ENCODE measurements around the gene RNF40.
"Not testable (repeated sequence)": the region's sequence is repeated elsewhere in the genome, so short reads cannot be mapped to it uniquely, and the experiment has no call there.

RNF40 gene

DNA sequence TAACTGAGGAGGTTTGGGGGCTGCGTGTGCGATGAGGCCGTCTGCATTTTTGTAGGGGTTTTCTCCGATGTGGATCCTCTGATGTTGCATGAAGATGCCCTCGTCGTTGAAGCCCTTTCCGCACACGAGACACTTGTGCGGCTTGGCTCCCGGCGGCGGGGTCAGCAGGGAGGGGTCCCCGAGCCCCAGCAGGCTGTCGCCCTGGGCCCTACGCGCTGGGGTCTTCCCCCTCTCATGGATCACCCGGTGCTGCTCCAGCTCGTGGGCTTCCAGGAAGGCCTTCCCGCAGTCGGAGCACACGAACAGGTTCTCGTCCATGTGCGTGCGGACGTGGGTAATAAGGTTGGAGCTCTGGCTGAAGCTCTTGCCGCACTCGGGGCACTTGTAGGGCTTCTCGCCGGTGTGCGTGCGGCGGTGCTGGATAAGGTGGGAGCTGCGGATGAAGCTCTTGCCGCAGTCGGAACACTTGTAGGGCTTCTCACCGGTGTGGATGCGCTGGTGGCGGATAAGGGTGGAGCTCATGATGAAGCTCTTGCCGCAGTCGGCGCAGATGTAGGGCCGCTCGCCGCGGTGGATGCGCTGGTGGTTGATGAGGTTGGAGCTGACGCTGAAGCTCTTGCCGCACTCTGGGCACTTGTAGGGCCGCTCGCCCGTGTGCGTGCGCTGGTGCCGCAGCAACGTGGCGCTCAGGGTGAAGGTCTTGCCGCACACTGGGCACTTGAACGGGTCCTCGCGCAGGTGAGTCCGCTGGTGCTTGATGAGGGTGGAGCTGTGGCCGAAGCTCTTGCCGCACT, 20.6 kb downstream of the RNF40 start:
- DNase-seq (ENCODE audit: low read depth in 2 of 2): no peak

DNA sequence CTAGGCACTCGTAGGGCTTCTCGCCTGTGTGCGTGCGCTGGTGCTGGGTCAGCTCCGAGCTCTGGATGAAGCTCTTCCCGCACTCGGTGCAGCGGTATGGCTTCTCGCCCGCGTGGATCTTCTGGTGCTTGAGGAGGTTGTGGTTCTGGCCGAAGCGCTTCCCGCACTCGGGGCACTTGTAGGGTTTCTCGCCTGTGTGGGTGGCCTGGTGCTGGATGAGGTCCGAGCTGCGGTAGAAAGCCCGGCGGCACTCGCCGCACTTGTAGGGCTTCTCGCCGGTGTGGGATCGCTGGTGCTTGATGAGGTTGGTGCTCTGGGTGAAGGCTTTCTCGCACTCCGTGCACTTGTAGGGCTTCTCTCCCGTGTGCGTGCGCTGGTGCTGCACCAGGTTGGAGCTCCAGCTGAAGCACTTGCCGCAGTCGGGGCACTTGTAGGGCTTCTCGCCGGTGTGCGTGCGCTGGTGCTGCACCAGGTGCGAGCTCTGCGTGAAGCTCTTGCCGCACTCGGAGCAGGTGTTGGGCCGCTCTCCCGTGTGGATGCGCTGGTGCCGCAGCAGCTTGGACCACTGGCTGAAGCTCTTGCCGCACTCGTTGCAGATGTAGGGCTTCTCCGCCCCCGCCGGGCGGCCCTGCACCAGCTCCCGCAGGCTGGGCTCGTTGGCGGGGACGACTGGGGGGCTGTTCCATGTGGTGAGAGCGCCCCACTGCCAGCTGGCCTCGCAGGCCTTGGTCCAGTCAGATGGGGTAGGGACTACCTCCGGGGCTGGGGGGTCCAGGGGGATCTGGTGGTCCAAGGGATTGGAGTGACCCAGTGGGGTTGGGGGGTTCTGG, 21.4 kb downstream of the RNF40 start:
- no peak for DNase-seq (ENCODE audit: low read depth in 2 of 2)

DNA sequence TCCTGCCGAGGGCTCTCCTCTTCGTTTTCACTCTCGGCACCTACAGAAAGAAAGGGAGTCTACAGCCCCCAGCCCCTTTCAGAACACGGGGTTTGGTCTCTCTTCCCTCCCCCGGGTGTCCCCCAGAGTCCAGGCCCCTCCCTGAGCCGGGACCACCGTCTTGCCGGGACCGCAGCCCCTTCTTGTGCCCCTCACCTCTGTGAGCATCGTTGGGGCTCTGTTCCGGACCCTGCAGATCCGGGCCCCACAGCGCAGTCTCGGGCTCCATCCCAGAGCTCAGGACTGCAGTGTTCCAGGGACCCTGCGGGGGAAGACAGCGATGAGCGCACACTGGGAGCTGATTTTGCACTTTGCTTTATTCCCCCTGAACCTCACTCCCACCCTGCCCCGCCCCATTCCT, 22.1 kb downstream of the RNF40 start:
- DNase-seq (ENCODE audit: low read depth in 2 of 2): no peak

DNA sequence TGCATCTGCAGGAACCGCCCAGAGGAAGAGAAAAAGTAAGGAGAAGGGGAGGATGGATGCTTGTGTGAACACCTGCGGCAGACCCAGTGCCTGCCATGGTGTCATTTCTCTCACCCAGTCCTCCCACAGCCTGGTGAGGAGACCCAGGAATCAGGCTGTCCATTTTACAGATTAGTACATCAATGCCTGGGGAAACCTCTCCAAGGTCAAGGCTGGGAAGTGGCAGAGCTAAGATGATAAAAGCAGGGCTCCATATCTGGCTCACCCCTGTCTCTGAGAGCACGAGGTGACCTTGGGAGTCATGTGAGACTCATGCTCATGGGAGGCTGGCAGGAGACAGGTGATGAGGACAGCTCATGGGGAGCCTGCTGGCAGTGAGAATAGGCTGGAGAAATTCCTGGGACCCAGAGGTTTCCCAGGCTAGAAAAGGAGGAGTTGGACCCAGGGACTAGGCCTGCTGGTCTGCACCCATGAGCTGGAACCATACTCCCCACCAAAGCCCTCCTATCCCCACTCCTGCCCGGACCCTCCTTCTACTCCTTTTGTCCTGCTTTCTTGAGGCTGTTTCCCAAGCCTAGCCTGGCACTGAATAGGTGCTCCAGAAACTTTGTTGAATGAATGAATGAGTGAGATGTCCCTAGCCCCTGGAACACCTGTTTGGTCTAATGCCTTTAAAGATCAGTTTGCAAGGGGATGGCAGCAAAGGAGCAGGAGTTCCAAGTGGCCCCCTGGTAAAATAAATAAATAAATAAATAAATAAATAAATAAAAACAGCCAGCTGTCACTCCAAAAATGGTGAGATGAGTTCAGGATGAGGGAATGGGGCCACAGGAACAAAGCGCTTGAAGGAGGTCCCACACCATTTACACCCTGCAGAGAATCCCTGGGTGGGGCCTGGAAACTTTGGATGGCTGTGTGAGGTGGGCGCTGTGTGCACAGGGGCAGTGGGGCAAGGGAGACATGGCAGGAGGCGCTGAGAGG, 23.3 kb downstream of the RNF40 start:
- DNase-seq (ENCODE audit: low read depth in 2 of 2): no peak

DNA sequence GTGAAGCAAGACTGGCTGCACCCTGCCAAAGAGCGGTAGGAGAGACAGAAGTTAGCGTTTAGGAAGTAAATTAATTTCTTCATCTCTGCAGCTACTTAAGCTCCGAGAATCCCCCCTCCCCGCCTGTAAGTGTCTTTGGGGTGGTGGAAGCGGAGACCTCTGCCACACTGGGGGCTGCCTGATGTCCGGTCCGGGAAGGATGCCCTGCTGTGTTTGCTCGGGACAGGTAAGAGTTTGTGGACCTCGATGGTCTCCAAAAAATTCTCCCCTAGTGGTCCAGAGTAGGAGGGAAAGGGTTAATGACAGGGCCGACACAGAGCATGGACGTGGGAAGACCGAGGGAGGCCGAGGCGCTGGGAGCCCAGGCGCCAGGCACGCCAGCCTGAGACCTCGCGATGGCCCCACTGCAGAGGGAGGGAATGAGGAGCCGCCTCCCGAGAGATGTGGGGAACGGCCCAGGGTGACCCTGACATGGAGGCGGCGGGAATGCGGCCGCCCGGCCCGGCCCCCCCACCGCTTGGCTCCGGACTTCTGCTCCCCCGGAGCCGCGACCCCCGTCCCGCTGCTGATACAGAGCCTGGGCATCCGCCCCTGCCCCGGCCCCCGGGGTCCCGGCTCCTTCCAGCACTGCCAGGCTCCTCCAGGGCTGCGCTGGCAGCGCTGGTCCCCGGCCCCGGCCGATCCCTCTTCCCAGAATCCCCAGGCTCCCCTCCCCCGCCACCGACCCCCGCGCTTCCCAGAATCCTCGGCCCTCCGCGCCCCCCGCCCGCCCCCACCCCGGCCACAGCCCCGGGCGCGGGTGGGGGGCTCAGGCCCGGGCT, 24.2 kb downstream of the RNF40 start:
- no peak for DNase-seq (ENCODE audit: low read depth in 2 of 2)

DNA sequence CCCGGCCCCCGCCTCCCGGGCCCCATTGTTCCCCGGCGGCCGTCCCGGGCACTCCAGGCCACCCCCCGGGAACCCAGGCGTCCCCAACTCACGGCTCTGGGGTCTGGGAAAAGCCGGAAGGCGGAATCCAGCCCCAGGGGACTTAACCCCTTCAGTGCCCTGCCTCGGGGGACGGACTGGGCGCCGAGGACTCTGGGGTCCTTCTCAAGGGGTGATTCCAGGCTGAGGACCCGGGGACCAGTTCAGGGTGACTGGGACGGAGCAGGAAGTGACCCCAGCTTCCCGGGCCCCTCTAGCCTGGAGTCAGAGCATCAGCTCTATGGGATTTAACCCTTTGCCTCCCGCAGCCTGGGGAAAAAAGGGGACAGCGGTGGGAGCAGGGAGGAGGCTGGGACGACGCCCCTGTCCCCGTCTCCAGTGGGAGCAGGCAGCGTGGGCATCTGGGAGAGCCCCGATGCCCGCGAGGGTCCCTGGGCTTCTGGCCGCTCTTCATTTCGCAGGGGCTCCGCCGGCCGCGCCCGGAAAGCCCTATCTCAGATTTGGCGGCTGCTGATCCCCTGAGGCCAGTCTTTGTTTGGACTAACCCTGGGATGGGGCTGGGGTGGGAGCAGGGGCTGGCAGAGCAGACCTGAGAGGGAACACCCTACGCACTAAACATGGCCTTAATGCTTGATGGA, 25.0 kb downstream of the RNF40 start, which contains the start of gene ZNF629:
Gene ZNF629 (minus strand): TSS at position 270 of the 677 bp plus-strand sequence. CDS start 2,723 bp downstream, outside the sequence.
- no peak for DNase-seq (ENCODE audit: low read depth in 2 of 2)

DNA sequence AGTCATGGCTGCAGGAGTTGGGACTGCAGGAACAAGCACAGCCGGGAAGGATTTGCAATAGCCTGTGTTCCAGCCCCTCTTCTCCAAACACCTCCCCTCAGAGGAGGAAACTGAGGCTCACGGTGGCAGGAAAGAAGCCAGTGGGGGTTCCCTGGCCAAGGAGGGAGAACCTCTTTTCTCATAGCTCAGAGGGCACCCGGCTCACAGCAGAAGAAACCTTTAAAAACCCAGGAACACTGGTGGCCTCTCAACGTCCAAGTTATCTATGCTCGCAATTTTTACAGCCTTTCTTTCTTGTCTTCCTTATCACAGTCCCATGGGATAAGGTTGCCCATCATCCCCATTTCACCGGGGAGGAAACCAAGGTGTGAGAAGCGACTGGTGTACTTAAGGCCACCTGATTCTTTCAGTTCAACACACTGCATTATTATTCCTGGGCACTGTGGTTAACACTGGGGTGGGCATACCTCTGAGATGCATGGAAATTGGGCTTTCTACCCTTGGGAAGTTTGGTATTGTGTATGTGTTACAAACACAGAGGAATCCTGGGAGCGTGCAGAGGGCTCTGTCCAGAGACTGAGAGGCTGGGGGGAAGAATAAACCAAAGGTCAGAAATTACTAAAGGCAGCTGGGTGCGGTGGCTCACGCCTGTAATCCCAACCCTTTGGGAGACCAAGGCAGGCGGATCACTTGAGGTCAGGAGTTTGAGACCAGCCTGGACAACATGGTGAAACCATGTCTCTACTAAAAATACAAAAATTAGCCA, 25.7 kb downstream of the RNF40 start:
- DNase-seq (ENCODE audit: low read depth in 2 of 2): no peak

DNA sequence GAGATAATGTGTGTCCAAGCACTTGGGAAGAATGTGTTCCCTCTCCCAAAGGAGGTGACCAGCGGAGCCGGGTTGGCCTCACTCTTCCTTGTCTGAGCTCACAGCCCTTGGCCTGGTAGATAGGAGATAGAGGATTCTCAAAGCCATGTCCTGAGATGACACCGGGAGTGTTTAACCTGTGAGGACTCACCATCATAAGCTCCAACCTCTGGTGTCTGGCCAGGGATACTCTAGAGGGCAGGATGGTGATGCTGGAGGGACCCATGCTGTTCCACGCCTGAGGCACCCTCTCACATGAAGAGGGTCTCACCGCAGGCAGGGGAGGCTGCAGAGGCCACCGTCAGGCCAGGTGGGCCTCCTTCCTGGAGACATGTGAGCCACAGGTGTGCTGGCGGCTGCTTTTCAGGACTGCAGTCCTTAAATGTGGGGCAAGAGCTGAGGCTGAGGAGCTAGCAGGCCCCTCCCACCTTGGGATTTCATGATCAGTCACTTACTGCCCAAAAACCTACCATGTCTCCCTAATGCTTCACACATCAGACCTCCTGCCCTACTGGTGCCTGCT, 31.5 kb downstream of the RNF40 start:
- no peak for DNase-seq (ENCODE audit: low read depth in 2 of 2)

DNA sequence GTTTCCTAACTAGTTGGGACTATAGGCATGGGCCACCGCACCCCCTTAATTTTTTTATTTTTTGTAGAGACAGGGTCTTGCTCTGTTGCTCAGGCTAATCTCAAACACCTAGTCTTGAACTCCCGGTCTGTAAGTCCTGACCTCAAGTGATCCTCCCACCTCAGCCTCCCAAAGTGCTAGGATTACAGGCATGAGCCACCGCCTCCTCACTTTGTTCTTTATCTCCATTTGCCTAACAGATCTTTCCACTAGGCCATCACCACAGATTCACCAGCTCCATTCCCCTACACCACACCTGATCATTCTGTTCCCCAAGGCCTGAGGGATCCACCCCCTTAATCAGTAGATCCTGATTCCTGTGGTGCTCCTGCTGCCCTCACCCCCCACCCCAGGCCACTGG, 32.5 kb downstream of the RNF40 start:
- no peak for DNase-seq (ENCODE audit: low read depth in 2 of 2)

DNA sequence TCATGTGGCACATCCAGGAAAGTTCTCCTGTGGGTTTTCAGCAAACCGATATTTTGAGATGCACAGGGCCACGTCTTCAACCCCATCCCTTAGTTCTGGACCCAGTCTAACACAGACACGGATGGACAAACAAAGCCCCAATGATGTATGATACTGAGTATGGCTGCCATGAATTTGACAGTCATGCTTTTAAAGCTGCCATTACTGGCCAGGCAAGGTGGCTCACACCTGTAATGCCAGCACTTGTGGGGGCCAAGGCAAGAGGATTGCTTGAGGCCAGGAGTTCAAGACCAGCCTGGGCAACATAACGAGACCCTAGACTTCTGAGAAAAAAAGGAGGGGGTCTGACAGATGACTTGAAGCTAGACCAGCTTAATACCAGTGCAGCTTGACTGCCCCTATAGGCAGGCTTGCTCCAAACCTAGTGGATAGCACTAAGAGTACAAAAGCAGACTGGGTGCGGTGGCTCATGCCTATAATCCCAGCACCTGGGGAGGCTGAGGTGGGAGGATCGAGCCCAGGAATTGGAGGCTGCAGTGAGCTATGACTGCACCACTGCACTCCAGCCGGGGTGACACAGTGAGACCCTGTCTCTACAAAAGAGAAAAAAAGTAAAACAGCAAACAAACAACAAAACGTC, 35.7 kb downstream of the RNF40 start:
- no peak for DNase-seq (ENCODE audit: low read depth in 2 of 2)

DNA sequence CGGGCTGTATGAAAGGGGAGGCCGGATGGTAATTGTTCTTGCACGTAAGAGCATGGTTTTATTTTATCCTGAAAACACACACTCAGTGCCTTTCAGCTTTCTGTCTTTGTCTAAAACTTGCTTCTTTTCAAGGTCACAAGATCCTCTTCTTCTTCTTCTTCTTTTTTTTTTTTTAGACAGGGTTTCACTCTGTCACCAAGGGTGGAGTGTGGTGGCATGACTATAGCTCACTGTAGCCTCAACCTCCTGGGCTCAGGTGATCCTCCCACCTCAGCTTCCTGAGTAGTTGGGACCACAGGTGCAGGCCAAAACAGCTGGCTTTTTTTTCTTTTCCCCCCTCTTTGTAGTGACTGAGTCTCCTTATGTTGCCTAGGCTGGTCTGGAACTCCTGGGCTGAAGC, 40.8 kb downstream of the RNF40 start:
- DNase-seq (ENCODE audit: low read depth in 2 of 2): no peak

DNA sequence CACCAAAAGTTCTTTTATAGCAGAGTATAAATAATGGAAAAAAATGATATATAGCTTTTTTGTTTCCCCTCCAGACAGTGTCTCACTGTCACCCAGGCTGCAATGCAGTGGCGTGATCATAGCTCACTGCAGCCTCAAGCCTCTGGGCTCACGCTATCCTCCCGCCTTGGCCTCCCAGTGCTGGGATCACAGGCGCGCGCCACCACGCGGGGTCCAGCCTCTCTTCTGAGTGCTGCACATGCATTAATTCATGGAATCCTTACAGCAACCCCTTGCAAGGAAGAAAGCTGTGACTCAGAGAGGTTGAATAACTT, 42.9 kb downstream of the RNF40 start:
- no peak for DNase-seq (ENCODE audit: low read depth in 2 of 2)

DNA sequence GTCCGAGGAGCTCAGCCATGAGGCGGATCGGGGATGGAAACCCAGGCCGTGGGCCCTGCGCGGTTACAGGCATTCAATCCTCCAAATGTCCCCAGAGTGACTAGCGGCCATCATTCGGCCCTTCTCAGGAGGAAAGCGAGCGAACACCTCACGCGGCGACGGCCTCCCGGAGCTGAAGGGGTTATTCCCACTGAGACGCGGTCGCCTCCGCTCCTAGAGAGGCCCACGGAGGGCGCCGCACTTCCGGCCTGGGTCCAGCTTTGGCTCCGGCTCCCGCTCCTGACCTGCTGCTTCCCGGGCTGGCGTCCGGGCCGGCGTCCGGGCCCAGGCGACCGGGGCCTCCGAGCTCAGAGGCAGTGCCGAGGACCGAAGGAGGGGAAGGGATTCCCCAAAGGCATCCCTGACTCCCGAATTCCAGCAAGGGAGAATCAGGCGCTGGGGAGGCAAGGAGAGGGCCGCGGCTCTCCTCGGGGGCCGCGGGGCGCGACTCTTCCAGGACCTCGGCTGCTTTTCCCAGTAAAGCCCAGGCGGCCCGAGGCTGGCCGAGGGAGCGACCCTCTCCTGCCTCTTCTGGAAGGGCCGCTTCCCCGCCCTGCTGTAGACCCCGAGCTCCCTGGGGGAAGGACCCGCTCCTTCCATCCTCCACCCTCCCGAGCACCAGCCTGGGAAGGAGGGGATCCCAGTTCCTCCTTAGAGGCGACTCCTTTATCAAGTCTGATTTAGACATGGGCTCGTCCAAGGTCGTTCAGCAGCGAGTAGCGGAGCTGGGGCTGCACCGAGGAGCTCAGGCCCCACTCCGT, 43.4 kb downstream of the RNF40 start:
- no peak for DNase-seq (ENCODE audit: low read depth in 2 of 2)

DNA sequence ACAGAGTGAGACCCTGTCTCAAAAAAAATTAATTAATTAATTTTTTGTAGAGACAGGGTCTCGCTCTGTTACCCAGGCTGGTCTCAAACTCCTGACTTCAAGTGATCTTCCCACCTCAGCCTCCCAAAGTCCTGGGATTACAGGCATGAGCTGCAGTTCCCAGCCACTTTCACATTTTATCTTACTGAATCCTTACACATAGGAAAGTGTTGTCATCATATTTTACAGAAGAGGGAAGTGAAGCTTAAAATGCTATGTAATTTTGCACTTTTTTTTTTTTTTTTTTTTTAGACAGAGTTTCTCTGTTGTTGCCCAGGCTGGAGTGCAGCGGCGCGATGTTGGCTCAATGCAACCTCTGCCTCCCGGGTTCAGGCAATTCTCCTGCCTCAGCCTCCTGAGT, 46.0 kb downstream of the RNF40 start:
- no peak for DNase-seq (ENCODE audit: low read depth in 2 of 2)

DNA sequence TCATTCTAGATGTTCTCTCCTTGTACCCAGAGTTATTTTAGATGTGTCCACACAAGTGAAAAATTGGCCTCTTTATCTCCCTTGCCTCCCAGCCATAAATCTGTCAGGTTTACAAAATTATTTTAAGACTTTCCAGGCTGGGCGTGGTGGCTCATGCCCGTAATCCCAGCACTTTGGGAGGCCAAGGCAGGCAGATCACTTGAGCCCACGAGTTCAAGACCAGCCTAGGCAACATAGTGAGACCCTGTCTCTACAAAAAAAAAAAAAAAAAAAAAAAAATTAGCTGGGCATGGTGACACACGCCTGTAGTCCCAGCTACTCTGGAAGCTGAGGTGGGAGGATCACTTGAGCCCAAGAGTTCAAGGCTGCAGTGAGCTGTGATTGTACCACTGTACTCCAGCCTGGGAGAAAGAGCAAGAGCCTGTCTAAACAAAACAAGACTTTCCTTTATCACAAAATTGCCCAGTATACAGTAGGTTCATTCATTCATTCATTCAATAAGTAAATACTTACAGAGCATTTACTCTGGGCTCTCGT, 46.8 kb downstream of the RNF40 start:
- not testable (repeated sequence) for DNase-seq (ENCODE audit: low read depth in 2 of 2)

DNA sequence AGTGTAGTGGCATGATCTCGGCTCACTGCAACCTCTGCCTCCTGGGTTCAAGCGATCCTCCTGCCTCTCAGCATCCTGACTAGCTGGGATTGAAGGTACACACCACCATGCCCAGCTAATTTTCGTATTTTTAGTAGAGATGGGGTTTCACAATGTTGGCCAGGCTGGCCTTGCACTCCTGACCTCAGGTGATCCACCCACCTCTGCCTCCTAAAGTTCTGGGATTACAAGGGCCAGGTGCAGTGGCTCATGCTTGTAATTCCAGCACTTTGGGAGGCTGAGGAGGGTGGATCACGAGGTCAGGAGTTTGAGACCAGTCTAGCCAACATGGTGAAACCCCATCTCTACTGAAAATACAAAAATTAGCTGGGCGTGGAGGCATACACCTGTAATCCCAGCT, 47.6 kb downstream of the RNF40 start:
- not testable (repeated sequence) for DNase-seq (ENCODE audit: low read depth in 2 of 2)

DNA sequence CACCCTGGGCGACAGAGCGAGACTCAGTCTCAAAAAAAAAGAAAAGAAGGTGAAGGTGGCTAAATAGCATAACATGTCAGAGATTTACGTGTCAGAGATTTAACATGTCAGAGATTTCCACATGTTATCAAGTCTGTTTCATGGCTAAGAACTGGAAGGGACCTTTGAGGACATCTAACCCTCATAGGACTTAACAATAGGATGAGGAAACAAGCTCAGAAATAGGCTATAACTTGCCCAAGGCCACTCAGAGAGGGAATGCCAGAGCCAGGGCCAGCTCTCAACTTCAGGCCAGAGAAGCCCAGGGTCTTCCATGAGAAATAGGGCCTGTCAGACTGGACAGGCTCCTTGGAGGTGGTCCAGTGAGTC, 51.7 kb downstream of the RNF40 start:
- no peak for DNase-seq (ENCODE audit: low read depth in 2 of 2)

DNA sequence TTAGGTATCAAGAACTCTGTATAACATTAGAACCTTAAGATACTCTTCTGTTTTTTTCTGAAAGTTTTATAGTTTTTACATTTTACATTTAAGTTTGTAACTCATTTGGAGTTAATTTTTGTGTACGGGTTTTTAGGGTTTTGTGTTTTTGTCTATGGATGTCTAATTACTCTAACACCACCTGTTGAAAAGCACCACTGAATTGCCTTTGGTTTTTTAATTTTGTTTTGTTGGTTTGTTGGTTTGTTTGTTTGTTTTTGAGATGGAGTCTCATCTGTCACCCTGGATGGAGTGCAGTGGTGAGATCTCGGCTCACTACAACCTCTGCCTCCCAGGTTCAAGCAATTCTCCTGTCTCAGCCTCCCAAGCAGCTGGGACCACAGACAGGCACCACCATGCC, 54.6 kb downstream of the RNF40 start:
- DNase-seq (ENCODE audit: low read depth in 2 of 2): no peak

Measured in stimulated activated CD8-positive, alpha-beta memory T cell treated with anti-CD3 and anti-CD28 coated beads, Interleukin-2, amount 100 ng/mL, for 48 hours (primary cell).